Astrocyte (in vitro differentiated cells and primary cell): Measurements from ENCODE around the gene MINAR2. TPM values are rescaled to one million over a fixed set of nuclear protein-coding genes. Genes with fewer than 3 reads are reported as not detected.

ENCODE experiments used
- DNase-seq: peaks from one replicate; pipeline ENCODE4 v3.0.0-alpha.2; 2010; ENCODE audit warnings: low read depth
- FAIRE-seq: peaks from 2 replicates; lab custom pipeline; 2011; peaks lifted over from hg19 to GRCh38; lab: Jason Lieb, UNC
- H2AFZ ChIP-seq: 2 replicates; pipeline ENCODE4 v1.6.0; 2012; ENCODE audit warnings: low read depth, low read length, inconsistent platforms
- H3K27ac ChIP-seq: 2 replicates; pipeline ENCODE4 v1.5.1; 2011; ENCODE audit warnings: low read depth, low read length, inconsistent platforms
- H3K27me3 ChIP-seq: 2 replicates; pipeline ENCODE4 v1.6.0; 2011; ENCODE audit warnings: low read length, inconsistent platforms; ENCODE audit not compliant: insufficient read depth
- H3K36me3 ChIP-seq: 2 replicates; pipeline ENCODE4 v1.5.1; 2011; ENCODE audit warnings: low read length, inconsistent platforms; ENCODE audit not compliant: insufficient read depth
- H3K4me1 ChIP-seq: 2 replicates; pipeline ENCODE4 v1.5.1; 2011; ENCODE audit warnings: low read length, inconsistent platforms; ENCODE audit not compliant: insufficient read depth
- H3K4me2 ChIP-seq: 2 replicates; pipeline ENCODE4 v1.6.0; 2012; ENCODE audit warnings: low read length, inconsistent platforms
- H3K4me3 ChIP-seq: 2 replicates; pipeline ENCODE4 v1.5.1; 2011; ENCODE audit warnings: low read depth, mild to moderate bottlenecking, low read length, inconsistent platforms; ENCODE audit not compliant: insufficient read depth
- H3K79me2 ChIP-seq: 2 replicates; pipeline ENCODE4 v1.6.0; 2012; ENCODE audit warnings: mild to moderate bottlenecking, low read length, inconsistent platforms; ENCODE audit not compliant: insufficient read depth
- H3K9ac ChIP-seq: 2 replicates; pipeline ENCODE4 v1.6.0; 2012; ENCODE audit warnings: mild to moderate bottlenecking, low read length, inconsistent platforms
- H3K9me3 ChIP-seq: 2 replicates; pipeline ENCODE4 v1.5.1; 2012; ENCODE audit warnings: low read depth, mild to moderate bottlenecking, low read length, inconsistent platforms; ENCODE audit not compliant: insufficient read depth
- H4K20me1 ChIP-seq: 2 replicates; pipeline ENCODE4 v1.6.0; 2012; ENCODE audit warnings: low read length, inconsistent platforms; ENCODE audit not compliant: insufficient read depth
- H3K27ac Mint-ChIP-seq: one replicate; pipeline ENCODE4 v1.8.0; 2021; ENCODE audit warnings: mild to moderate bottlenecking, mixed read lengths; ENCODE audit not compliant: unreplicated experiment
- H3K27me3 Mint-ChIP-seq: one replicate; pipeline ENCODE4 v1.8.0; 2021; ENCODE audit warnings: low read depth, mixed read lengths; ENCODE audit not compliant: unreplicated experiment
- H3K36me3 Mint-ChIP-seq: one replicate; pipeline ENCODE4 v1.8.0; 2021; ENCODE audit warnings: low read depth, mixed read lengths; ENCODE audit not compliant: unreplicated experiment
- H3K4me1 Mint-ChIP-seq: one replicate; pipeline ENCODE4 v1.8.0; 2021; ENCODE audit warnings: low read depth, mixed read lengths; ENCODE audit not compliant: unreplicated experiment
- H3K4me3 Mint-ChIP-seq: one replicate; pipeline ENCODE4 v1.8.0; 2021; ENCODE audit warnings: mild to moderate bottlenecking, moderate library complexity, mixed read lengths; ENCODE audit not compliant: unreplicated experiment
- H3K9me3 Mint-ChIP-seq: one replicate; pipeline ENCODE4 v1.8.0; 2021; ENCODE audit warnings: mild to moderate bottlenecking, mixed read lengths; ENCODE audit not compliant: unreplicated experiment
- CTCF ChIP-seq: IDR thresholded peaks from 2 replicates; pipeline ENCODE4 v1.5.1; 2011; ENCODE audit warnings: low read depth, mild to moderate bottlenecking, inconsistent platforms, low read length, moderate library complexity; ENCODE audit not compliant: insufficient read depth
- EZH2 ChIP-seq: IDR thresholded peaks from 2 replicates; pipeline ENCODE4 v1.6.1; 2012; ENCODE audit warnings: mild to moderate bottlenecking, low read length, inconsistent platforms; ENCODE audit not compliant: insufficient read depth
- total RNA-seq: library from RNA; stranded (reverse); gene quantifications from 2 replicates; pipeline ENCODE4 v1.2.1, GENCODE V29; 2021

Gene MINAR2
- total RNA-seq, 1 donor from 2014 or later, result not detected

- no peaks in the 10 kb centered on the region for H3K27me3 Mint-ChIP-seq
- no peak overlapping the region for H3K27ac Mint-ChIP-seq
- Histone ChIP-seq H4K20me1 (no peaks in the 10 kb centered on the region), H2AFZ (no peak overlapping the region), H3K4me1 (no peaks in the 10 kb centered on the region), H3K9me3 (no peaks in the 10 kb centered on the region), H3K79me2 (no peaks in the 10 kb centered on the region), H3K4me3 (no peak overlapping the region), H3K9ac (no peak overlapping the region), H3K4me2 (no peak overlapping the region), H3K27ac (no peak overlapping the region), H3K36me3 (no peaks in the 10 kb centered on the region), H3K27me3 (no peaks in the 10 kb centered on the region)
- no peak overlapping the region for H3K4me3 Mint-ChIP-seq
- H3K9me3 Mint-ChIP-seq, result no peaks in the 10 kb centered on the region
- FAIRE-seq, result no peak
- no peak for DNase-seq
- no peaks in the 10 kb centered on the region for H3K36me3 Mint-ChIP-seq
- H3K4me1 Mint-ChIP-seq, result no peaks in the 10 kb centered on the region
- TF ChIP-seq EZH2 (no peak), CTCF (no peak)
Observed at GRCh38 chr5:129739773-129740172, 8.1 kb upstream of the MINAR2 start.

- Histone ChIP-seq H2AFZ (no peak overlapping the region), H3K27me3 (no peaks in the 10 kb centered on the region), H3K4me3 (no peak overlapping the region), H4K20me1 (no peaks in the 10 kb centered on the region), H3K79me2 (no peaks in the 10 kb centered on the region), H3K9me3 (no peaks in the 10 kb centered on the region), H3K4me2 (no peak overlapping the region), H3K27ac (no peak overlapping the region), H3K36me3 (no peaks in the 10 kb centered on the region), H3K4me1 (no peaks in the 10 kb centered on the region), H3K9ac (no peak overlapping the region)
- DNase-seq, result no peak
- Mint-ChIP-seq H3K27ac (no peak overlapping the region), H3K27me3 (no peaks in the 10 kb centered on the region), H3K4me1 (peaks cover 8% of the 10 kb centered on the region), H3K36me3 (no peaks in the 10 kb centered on the region), H3K4me3 (no peak overlapping the region), H3K9me3 (no peaks in the 10 kb centered on the region)
- TF ChIP-seq CTCF, result no peak
- no peak for TF ChIP-seq EZH2
- FAIRE-seq, result no peak
Observed at GRCh38 chr5:129743541-129744187, 4.2 kb upstream of the MINAR2 start.

GRCh38 chr5:129745997-129746396 is 1.9 kb upstream of the MINAR2 start:
- Histone ChIP-seq H3K9ac (no peak overlapping the region), H3K9me3 (no peaks in the 10 kb centered on the region), H3K4me1 (no peaks in the 10 kb centered on the region), H3K36me3 (no peaks in the 10 kb centered on the region), H2AFZ (no peak overlapping the region), H3K4me3 (no peak overlapping the region), H3K4me2 (no peak overlapping the region), H3K27me3 (no peaks in the 10 kb centered on the region), H4K20me1 (no peaks in the 10 kb centered on the region), H3K27ac (no peak overlapping the region), H3K79me2 (no peaks in the 10 kb centered on the region)
- FAIRE-seq, result no peak
- H3K9me3 Mint-ChIP-seq, result no peaks in the 10 kb centered on the region
- H3K27me3 Mint-ChIP-seq, result no peaks in the 10 kb centered on the region
- no peak overlapping the region for H3K27ac Mint-ChIP-seq
- H3K4me1 Mint-ChIP-seq, result peaks cover 11% of the 10 kb centered on the region
- no peak for TF ChIP-seq CTCF
- TF ChIP-seq EZH2, result no peak
- H3K4me3 Mint-ChIP-seq, result no peak overlapping the region
- H3K36me3 Mint-ChIP-seq, result no peaks in the 10 kb centered on the region
- DNase-seq, result no peak
